NCI-H460 (cell line): Measurements from ENCODE around the gene LAMA3. TPM values are rescaled to one million over a fixed set of nuclear protein-coding genes. Genes with fewer than 3 reads are reported as not detected.

ENCODE experiments used
- DNase-seq: peaks from one replicate; pipeline ENCODE4 v3.0.0-alpha.2; 2016; ENCODE audit warnings: low read depth; ENCODE audit errors: extremely low read depth
- total RNA-seq: library from RNA; depleted of rRNA; stranded (reverse); fragments of >200 nt; shearing (Covaris generic); gene quantifications from 2 replicates; pipeline ENCODE4 v1.2.3, GENCODE V29; 2014

The LAMA3 gene
- total RNA-seq, 1 experiment from 2014 or later, result 3.9 TPM

DNA sequence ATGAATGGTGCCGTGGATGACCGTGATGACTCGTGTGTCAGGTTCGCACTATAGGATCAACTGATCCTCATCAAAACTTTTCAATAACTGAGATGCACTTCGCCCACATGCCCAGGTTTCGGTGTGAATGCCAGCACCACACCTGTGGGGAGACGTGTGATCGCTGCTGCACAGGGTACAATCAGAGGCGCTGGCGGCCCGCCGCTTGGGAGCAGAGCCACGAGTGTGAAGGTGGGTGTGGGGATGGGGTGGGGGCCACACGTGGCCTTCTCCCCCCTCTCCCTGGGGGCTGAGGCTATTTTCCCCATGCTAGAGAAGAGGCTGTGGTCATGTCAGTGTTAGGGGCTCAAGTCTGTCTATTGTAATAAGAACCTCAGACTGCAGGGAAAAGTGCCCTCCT, 69.0 kb downstream of the LAMA3 start:
- no peak for DNase-seq

DNA sequence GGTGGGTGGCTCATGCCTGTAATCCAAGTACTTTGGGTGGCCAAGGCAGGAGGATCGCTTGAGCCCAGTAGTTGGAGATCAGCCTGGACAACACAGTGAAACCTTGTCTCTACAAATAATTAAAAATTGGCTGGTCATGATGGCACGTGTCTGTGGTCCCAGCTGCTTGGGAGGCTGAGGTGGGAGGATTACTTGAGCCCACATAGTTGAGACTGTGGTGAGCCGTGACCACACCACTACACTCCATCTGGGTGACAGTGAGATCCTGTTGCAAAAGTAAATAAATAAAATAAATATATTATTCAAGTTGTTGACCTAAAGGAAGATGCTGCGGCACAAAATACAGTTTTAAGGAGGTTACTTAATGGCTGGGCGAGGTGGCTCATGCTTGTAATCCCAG, 72.7 kb downstream of the LAMA3 start:
- DNase-seq, result no peak

DNA sequence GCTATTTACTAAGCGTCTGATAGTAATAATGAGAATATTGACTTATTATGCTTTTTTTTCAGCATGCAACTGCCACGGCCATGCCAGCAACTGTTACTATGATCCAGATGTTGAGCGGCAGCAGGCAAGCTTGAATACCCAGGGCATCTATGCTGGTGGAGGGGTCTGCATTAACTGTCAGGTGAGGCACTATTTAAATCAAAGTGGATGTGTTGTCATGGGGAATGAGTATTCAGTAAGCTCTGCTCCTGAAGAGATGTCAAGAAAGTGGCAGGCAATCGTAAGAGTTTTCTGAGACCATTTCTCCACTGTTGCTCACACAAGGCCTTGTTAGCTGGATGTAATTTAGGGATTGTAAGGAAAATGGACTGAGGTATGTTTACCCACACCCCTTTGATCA, 74.1 kb downstream of the LAMA3 start:
- DNase-seq, result no peak

DNA sequence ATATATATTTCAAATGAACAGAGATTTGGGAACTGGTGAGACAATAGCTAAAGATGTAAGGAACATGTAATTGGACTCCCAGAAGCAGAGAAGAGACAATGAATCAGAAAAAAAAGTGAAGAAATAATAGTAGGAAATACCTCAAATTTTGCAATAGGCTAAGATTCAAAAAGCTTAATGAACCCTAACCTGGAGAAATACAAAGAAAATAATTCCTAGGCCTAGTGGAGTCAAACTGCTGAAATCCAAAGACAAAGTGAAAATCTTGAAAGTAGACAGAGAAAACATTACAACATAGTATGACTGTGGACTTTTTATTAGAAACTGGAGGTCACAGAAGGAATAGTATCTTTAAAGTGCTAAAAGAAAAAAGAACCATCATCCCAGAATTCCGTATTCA, 76.7 kb downstream of the LAMA3 start:
- DNase-seq, result no peak

DNA sequence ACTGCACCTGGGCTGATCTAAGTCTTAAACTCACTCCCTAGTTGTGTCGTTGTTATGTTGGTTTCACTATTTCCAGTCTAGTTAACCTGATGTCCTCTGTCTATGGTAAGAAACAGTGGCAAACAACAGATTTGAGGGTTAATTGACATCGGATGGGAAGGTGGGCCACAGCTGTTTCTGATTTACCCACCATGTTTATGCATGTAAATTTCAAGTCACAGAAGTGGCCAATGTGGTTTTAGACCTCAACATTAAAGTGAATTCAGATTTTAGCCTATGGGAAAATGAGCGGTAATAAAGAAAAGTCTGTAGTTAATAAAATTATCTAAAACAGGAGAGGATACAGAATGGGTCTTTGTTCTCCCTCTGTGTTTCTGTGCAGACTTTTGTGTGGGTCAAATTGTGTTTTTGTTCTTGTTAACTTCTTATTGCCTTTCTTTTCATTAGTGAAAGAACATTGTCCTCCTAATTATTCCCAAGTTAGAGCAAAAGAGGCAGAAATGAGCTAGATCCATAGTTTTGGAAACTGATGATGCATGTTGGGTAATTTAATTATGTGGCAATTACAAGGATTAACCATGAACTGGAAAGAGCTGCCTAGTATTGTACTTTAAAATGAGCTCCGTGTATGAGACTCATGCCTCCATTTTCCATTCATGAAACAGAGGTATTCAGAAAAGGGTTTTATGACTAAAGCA, 83.2 kb downstream of the LAMA3 start:
- DNase-seq, result no peak

DNA sequence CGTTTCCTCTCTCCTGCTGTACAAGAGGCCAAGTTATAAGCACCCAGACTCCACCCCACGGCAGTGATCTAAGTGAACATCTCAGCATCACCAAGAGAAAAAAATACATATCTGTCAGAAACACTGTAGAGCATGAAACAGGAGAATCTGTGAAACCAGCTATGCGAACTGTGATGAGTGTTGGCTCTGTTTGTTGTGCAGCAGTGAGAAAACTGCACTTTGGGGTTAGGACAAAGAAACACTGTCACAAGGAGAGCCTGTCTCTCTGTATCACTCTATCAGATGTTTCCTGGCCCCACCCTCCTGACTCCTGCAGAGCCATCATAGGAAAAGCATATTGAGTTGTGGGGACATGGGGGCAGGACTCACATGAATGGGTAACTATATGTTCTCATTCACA, 87.1 kb downstream of the LAMA3 start:
- DNase-seq, result no peak

DNA sequence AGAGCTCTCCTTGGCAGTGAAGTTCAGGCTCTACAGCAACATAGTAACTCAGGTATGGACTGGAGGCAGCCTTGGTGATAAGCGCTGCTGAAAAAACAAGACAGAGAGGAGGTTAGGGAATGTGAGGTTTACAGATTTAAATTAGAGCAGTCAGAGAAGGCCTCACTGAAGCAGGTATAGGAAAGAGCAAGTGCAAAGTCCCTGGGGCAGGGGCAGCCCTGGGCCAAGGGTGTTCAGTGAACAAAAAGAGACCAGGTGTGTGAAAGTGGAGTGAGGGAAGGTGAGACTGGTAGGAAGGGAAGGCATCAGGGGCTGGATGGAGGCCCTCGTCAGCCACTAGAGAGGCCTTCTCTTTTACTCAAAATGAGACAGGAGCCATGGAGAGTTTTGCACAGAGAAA, 89.6 kb downstream of the LAMA3 start:
- no peak for DNase-seq

DNA sequence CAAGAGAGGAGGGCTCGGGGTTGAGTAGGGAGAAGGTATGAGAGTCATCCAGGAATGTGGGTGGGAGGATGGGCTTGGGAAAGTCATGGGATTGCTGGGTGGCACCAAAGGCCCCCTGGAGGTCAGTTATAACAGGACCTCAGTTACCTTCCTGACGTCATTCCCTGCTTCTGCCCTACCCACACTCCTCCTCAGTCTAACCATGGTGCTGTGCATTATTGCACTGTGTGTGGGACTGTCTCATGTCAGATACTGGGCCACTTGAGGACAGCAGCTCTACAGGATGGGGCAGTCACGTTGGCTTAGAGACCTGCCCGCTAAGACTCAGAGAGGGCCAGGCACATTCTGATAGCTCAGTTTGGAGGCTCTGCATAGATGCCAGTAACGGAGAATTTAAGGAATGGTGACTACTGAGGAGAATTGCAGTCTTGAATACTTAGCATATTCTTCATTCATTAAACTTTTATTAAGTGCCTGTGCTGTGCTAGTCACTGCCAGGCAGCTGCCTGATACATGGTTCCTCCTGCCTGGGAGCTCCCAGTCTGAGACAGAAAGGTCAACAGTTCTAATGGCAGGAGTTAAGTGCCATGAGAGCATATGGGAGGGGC, 90.5 kb downstream of the LAMA3 start:
- DNase-seq, result no peak

DNA sequence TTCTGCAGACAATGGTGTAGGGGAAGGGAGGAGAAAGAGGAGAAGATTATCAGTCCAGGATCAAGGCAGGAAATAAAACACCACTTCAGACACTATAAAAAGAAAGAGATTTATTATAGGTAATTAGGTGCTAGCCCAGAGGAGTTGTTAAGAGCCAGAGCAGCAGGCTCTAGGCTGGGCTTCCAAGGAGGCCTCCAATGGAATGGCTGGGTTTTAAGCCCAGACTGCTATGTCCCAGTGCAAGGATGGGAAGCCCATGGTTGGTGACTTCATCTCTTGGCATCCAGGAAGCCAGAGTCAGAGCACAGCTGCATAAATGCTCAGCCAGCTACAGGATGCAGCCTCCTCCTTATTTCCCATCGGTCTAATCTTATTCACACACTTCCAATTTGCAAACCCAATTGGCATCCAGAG, 95.6 kb downstream of the LAMA3 start:
- DNase-seq, result no peak

DNA sequence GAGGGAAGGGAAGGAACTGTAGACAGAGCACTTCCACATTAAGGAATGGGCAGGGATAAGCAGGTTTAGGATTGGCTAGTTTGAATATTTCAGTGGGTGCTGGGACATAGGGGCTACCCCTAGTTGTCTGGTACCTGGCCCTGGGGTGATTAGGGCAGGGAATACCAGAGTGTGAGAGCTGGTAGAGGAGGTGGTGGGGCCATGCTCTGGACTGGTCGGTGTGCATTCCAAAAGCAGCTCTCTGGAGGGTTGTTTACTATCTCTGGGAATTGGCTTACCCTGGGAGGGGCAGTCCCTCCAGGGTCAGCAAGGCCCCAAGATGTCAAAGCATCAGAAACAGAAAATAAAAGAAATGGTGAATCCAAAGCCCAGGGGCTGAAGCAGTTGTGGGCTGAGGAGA, 103.8 kb downstream of the LAMA3 start:
- no peak for DNase-seq

DNA sequence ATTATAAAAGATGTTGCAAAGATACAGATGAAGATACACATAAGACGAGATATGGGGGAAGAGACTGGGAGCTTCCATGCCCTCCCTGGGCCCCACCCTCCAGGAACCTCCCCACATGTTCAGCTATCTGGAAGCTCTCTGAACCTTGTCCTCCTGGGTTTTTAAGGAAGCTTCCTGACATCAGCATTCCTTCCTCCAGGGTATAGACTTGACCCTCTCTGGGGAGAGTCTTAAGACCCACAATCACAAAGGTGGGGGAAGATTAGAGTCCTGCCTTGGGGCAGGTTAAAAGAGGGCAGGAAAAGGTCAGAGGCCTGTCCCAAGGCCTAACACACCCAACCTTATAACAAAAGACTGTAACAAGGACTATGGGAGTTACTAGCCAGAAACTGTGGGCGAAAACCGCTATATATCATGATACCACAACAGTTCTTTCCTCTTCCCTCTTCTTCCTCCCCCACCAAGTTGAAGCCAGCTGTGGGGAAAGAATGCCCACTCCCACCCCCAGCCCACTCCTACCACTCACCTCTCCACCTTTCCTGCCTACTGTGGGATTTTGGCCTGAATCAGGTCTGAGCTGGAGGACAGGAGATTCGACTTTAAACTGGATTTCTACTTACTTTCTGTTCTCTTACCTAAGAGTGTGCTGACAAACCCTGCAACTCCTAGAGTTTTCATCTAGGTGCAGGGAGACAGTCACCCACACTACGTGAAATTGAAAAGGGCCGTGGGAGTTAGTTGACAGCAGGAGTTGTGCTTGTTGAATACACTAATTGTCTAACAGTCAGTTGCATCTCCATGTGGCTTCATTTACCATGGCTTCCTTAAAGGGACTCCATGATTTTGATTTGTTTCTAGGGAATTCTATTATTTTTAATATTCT, 105.0 kb downstream of the LAMA3 start:
- DNase-seq, result no peak

DNA sequence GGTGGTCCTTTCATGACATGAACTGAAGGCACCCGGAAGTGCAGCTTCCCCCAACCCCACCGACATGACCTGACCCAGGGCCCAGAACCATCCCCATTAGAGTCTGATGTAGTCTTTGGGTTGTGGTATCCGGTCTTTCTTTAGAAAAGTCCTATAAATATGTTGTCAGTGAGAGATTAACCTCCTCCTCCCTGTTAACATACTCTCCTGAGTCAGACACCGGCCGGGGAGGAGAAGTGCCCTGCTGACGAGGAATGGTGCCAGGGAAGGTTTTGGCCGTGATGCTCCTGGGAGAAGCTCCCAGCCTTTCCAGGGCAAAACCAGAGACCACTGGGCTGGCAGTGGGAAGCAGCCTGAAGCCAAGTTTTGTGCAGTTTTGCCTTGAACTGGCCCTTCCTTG, 109.0 kb downstream of the LAMA3 start:
- DNase-seq, result no peak

DNA sequence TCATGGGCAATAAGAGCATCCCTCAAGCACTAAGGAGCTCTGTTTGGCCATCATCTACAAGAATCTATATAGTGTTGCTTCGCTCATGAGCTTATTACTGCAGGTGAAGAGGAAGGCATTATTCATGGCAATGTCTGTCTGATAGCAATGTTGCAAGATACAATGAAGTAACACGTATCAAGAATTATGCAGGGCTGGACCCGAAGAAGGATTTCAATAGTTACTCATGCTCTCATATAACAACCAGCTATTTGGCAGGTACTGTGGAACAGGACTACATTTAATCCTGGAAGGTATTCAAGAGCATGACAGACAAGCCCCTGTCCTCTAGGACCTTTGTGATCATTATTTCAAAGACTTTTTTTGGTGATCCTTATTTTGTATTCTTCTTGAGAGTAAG, 109.6 kb downstream of the LAMA3 start:
- no peak for DNase-seq

DNA sequence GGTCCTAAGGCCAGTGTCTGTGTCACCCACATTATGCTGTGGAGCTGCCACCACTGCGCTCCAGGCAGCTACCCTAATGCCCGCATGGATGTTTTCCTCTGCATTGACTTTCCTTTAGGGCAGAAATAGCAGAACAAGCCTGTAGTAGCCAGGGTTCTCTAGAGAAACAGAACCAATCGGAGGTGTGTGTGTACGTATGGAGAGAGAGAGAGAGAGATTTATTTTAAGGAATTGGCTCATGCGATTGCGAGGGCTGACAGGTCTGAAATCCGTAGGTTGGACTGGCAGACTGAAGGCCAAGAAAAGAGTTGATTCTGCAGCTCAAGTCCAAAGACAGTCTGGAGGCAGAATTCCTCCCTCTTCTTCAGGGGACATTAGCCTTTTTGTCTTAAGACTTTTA, 110.3 kb downstream of the LAMA3 start:
- no peak for DNase-seq

DNA sequence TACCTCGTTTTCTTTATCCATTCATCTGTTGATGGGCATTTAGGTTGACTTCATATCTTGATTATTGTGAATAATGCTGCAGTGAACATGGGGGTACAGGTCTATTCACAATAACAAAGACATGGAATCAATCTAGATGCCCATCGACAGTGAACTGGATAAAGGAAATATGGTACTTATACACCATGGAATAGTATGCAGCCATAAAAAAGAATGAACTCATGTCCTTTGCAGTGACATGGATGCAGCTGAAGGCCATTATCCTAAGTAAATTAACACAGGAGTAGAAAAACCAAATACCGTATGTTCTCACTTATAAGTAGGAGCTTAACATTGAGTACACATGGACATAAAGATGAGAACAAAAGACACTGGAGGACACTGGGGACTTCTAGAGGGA, 111.6 kb downstream of the LAMA3 start:
- DNase-seq, result no peak

DNA sequence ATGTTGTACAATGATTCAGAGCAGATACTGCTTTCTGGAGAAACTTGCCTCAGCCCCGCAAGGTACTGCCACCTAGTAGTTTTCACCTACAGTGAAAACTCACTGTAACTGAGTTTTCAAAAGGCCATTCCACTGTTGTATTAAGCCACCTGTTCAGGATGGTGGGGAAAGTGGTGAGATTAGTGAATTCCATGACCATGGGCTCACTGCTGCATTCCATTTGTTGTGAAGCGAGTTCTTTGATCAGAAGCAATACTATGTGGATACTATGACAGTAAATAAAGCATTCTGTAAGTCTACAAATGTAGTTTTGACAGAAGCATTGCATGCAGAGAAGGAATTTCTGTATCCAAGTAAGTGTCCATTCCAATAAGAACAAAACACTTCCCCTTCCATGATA, 113.6 kb downstream of the LAMA3 start:
- no peak for DNase-seq

DNA sequence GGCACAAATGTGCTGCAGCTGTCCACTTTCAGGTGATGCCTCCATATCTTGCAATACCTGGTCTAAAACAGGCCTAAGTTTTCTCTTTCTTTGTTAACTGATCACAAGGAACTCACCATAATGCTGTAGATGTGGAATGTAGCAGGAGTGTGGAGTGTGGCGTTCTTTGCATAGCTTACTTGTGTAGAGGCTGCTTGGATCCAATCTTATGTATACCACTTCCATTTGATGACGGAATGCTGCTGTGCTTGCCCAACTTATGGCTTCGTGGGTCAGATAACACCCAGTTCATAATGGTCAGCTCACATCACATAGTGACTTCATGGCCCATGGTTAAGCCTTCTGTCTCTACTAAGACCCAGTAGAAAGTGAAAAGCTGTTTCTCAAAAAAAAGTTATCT, 114.5 kb downstream of the LAMA3 start:
- DNase-seq, result no peak

DNA sequence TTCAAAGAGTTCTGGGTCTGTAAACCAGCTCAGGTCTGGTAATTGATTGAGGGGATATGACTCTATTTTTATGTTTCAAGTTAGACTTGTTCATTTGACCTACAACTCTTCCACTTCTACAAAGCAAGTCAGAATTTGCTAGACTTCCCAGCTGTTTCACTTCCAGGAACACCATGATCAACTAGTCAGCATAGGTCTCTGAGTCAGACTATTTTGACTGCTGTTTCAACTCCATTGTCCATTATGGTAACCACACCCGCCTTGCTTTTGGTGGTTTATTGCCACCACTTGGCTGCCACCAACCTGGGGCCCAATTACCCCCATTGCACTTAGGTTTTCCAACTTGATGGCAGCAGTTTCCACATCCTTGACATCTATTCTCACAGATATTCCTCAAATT, 116.6 kb downstream of the LAMA3 start:
- DNase-seq, result no peak

DNA sequence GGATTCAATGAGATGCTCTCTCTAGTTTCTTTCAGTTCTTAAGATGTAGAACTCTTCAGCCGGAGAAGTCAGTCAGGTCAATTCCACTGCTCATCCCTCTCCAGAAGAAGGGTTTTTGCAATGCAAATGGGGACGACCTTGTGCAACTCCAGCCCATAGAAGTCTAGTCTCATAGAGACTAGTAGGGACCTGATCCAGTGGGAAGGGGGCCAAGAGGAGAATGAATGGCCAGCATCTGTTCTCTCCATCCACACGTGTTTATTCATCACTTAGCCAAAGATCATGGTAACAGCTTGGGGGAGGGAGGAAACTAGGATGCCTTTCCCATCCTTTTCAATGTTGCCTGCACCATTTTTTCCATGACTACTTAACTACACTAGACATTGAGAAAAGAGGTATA, 120.2 kb downstream of the LAMA3 start:
- DNase-seq, result no peak

DNA sequence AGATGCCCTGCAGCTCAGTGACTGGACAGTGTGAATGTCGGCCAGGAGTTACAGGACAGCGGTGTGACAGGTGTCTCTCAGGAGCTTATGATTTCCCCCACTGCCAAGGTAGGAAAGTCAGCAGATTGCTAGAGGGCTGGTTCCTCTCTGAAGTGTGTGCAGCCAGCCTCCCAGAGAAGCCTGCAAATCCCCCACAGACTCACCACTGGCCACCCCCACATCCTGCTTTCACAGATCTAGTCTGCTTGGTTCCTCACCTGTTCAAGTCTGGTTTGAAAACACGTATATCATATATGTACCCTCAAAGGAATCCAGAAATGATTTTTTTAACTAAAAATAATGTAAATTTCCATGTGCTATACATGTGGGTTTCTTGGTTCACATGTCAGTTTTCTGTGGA, 121.1 kb downstream of the LAMA3 start:
- no peak for DNase-seq

DNA sequence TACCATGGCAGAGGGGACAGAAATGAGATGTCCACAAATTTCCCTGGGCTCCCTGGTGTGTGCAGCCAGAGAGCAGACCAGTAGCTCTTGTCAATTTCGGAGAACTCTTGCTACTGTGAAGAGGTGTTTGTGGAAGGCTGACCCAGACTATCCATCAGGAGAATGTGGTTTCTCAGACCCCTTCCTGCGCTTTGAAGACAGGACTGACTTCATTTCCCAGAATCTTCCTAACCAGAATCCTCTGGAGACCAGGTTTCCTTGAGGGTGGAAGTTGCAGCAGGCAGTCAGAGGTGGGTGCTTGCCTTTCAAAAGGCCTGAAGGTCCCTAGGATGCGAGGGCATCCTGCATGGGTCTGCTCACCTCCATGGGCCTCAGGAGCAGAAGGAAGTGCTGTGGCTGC, 121.9 kb downstream of the LAMA3 start:
- no peak for DNase-seq
